Fibroblast of lung (primary cell): ENCODE results near the gene GOLPH3. TPM values are rescaled to one million over a fixed set of nuclear protein-coding genes. Genes with fewer than 3 reads are reported as not detected.

ENCODE experiments used
- DNase-seq, 2 donors: peaks; one replicate each; pipeline versions ENCODE4 v3.0.0 to v3.0.0-alpha.2; 2010; ENCODE audit warnings: low read depth in 2 of 2
- H2AFZ ChIP-seq: 2 replicates; pipeline ENCODE4 v1.5.1; 2012; ENCODE audit warnings: low read length, control low read depth, inconsistent platforms
- H3K27ac ChIP-seq: 2 replicates; pipeline ENCODE4 v1.5.1; 2011; ENCODE audit warnings: low read length, control low read depth; ENCODE audit not compliant: insufficient read depth
- H3K27me3 ChIP-seq: 2 replicates; pipeline ENCODE4 v1.5.1; 2011; ENCODE audit warnings: mild to moderate bottlenecking, low read length; ENCODE audit not compliant: control insufficient read depth, insufficient read depth
- H3K36me3 ChIP-seq: 2 replicates; pipeline ENCODE4 v1.5.1; 2011; ENCODE audit warnings: low read length; ENCODE audit not compliant: control insufficient read depth, insufficient read depth
- H3K4me1 ChIP-seq: 2 replicates; pipeline ENCODE4 v1.5.1; 2011; ENCODE audit warnings: low read length; ENCODE audit not compliant: control insufficient read depth, insufficient read depth; ENCODE audit errors: extremely low read depth
- H3K4me2 ChIP-seq: 2 replicates; pipeline ENCODE4 v1.5.1; 2011; ENCODE audit warnings: low read length, control low read depth; ENCODE audit not compliant: insufficient read depth; ENCODE audit errors: extremely low read depth
- H3K4me3 ChIP-seq, 4 experiments: fragments of 200-600 bp in 1 of 4; sonication (generic) in 1 of 4; replicated peaks in 1 of 4; 2 replicates each; pipeline ENCODE4 v1.5.1; 2011 to 2016; ENCODE audit warnings: low read length in 4 of 4, low read depth in 3 of 4, mild to moderate bottlenecking in 3 of 4, control low read depth in 2 of 4, inconsistent platforms in 1 of 4, mixed read lengths in 1 of 4; ENCODE audit not compliant: insufficient read depth in 1 of 4; ENCODE audit errors: control extremely low read depth in 1 of 4
- H3K79me2 ChIP-seq: 2 replicates; pipeline ENCODE4 v1.5.1; 2012; ENCODE audit warnings: mild to moderate bottlenecking, low read length, inconsistent platforms; ENCODE audit not compliant: control insufficient read depth, insufficient read depth
- H3K9ac ChIP-seq: 2 replicates; pipeline ENCODE4 v1.5.1; 2011; ENCODE audit warnings: mild to moderate bottlenecking, low read length, control low read depth; ENCODE audit not compliant: insufficient read depth
- H3K9me3 ChIP-seq: 2 replicates; pipeline ENCODE4 v1.5.1; 2012; ENCODE audit warnings: low read depth, low read length; ENCODE audit not compliant: control insufficient read depth, insufficient read depth
- H4K20me1 ChIP-seq: 2 replicates; pipeline ENCODE4 v1.5.1; 2011; ENCODE audit warnings: low read length; ENCODE audit not compliant: control insufficient read depth, insufficient read depth; ENCODE audit errors: extremely low read depth
- EZH2 ChIP-seq: IDR thresholded peaks from 2 replicates; pipeline ENCODE4 v1.5.1; 2012; ENCODE audit warnings: low read length, control low read depth, mild to moderate bottlenecking; ENCODE audit errors: missing control alignments
- polyA plus RNA-seq, 2 donors: library from polyadenylated mRNA; depleted of rRNA in 1 of 2; stranded (reverse) in 1 of 2; unstranded in 1 of 2; fragments of >200 nt; gene quantifications; 2 replicates each; pipeline ENCODE4 v1.2.1, GENCODE V29; 2011 to 2012; ENCODE audit warnings: missing spikeins in 1 of 2
- total RNA-seq: library from RNA; depleted of rRNA; stranded (reverse); fragments of >200 nt; gene quantifications from 2 replicates; pipeline ENCODE4 v1.2.1, GENCODE V29; 2014
- TF ChIP-seq, protein P1 (sequence below), 2 donors: IDR thresholded peaks in 1 of 2; conservative IDR thresholded peaks in 1 of 2; 1 replicate in 1 of 2; 2 replicates in 1 of 2; pipeline ENCODE4 v1.5.1; 2011 to 2012; ENCODE audit warnings: low read length in 2 of 2, control low read depth in 1 of 2, inconsistent platforms in 1 of 2, low read depth in 1 of 2, mild to moderate bottlenecking in 1 of 2

GOLPH3 gene
- total and polyA plus RNA-seq, 2 donors (not counting 1 experiment from before 2014, with no cell fraction given), result 81.4 to 103 TPM

DNA sequence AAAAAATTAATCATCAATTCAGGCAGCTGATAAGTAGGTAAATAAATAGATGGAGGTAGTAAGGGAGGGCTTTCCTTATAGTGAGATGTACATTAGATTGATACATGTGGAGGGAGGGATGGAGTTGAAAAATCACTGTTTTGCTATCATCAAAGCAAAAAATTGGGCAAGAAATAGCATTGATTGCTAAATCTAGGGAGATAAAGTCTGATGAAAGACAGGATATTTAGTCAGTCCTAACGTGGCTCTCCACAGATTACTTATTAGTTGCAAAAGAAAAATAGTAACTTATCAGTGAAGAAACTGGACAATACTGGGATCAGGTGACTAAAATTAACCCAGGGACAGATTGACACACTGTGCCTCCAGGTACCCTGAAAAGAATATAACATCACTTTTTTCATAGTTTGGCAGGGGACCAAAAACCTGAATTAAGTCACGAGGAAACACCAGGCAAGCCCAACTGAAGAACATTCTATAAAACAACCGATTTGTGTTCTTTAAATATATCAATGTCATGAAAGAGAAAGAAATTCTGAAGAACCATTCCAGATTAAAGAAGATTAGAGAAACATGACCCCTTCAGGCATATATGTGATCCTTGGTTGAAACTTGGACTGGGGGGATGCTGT is 27.1 kb upstream of the GOLPH3 start:
- Histone ChIP-seq H3K27me3 (no peaks in the 10 kb centered on the region), H3K9me3 (no peaks in the 10 kb centered on the region), H3K36me3 (no peaks in the 10 kb centered on the region), H3K4me3 (no peak overlapping the region), H2AFZ (no peak overlapping the region), H3K27ac (no peak overlapping the region), H4K20me1 (no peaks in the 10 kb centered on the region), H3K4me1 (peaks cover 2% of the 10 kb centered on the region), H3K79me2 (no peaks in the 10 kb centered on the region), H3K4me2 (no peak overlapping the region), H3K9ac (no peak overlapping the region)
- TF ChIP-seq, protein P1, sequence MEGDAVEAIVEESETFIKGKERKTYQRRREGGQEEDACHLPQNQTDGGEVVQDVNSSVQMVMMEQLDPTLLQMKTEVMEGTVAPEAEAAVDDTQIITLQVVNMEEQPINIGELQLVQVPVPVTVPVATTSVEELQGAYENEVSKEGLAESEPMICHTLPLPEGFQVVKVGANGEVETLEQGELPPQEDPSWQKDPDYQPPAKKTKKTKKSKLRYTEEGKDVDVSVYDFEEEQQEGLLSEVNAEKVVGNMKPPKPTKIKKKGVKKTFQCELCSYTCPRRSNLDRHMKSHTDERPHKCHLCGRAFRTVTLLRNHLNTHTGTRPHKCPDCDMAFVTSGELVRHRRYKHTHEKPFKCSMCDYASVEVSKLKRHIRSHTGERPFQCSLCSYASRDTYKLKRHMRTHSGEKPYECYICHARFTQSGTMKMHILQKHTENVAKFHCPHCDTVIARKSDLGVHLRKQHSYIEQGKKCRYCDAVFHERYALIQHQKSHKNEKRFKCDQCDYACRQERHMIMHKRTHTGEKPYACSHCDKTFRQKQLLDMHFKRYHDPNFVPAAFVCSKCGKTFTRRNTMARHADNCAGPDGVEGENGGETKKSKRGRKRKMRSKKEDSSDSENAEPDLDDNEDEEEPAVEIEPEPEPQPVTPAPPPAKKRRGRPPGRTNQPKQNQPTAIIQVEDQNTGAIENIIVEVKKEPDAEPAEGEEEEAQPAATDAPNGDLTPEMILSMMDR (conservative IDR thresholded peaks at IDR 0.05 in 1 of 2, IDR thresholded peaks at IDR 0.05 in 1 of 2; ENCODE audit: low read depth in 1 of 2, low read length in 2 of 2), result no peak
- no peak for TF ChIP-seq EZH2
- DNase-seq, result peak in 1 of 2 donors; percentile 55

DNA sequence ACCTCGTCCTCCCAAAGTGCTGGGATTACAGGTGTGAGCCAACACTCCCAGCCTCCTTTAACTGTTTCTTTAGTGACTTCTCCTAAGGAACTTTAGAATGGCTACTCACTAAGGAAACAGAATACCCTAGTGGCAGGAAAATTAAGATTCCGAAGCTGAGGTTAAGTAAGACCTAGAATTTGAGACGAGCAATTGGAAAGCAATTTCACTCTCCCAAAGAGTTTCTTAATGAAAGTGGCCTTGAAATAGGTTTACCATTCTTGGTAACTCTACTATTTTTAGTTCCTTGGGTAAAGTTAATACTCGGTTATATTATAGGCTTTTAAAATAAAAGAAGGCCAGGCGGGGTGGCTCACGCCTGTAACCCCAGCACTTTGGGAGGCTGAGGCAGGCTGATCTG is 22.9 kb upstream of the GOLPH3 start:
- TF ChIP-seq, protein P1 (conservative IDR thresholded peaks at IDR 0.05 in 1 of 2, IDR thresholded peaks at IDR 0.05 in 1 of 2; ENCODE audit: low read depth in 1 of 2, low read length in 2 of 2), result no peak
- TF ChIP-seq EZH2, result no peak
- H3K9me3 ChIP-seq, result no peaks in the 10 kb centered on the region
- no peak overlapping the region for H3K27ac ChIP-seq
- H2AFZ ChIP-seq, result no peak overlapping the region
- DNase-seq, result no peak
- no peaks in the 10 kb centered on the region for H3K27me3 ChIP-seq
- H3K4me1 ChIP-seq, result peaks cover 4% of the 10 kb centered on the region
- no peaks in the 10 kb centered on the region for H4K20me1 ChIP-seq
- no peaks in the 10 kb centered on the region for H3K79me2 ChIP-seq
- H3K9ac ChIP-seq, result no peak overlapping the region
- H3K4me3 ChIP-seq, result no peak overlapping the region
- H3K4me2 ChIP-seq, result no peak overlapping the region
- no peaks in the 10 kb centered on the region for H3K36me3 ChIP-seq

DNA sequence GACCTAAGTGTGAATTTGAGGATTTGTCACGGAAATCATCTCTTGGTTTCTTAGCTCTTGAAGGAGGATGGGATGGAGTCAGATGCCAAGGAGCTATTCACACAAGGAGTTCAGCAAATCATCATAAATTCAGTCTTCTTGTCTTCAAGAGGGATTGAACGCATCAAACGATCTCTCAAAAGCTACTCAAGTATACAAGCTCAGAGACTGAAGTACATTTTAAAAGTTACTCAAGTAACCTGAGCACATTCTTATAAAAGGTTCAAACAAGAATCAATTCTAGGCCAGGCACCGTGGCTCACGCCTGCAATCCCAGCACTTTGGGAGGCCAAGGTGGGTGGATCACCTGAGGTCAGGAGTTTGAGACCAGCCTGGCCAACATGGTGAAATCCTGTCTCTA is 21.1 kb upstream of the GOLPH3 start:
- Histone ChIP-seq H3K27ac (no peak overlapping the region), H3K9ac (no peak overlapping the region), H3K4me1 (peaks cover 4% of the 10 kb centered on the region), H4K20me1 (no peaks in the 10 kb centered on the region), H3K9me3 (no peaks in the 10 kb centered on the region), H3K36me3 (no peaks in the 10 kb centered on the region), H3K4me2 (no peak overlapping the region), H3K79me2 (no peaks in the 10 kb centered on the region), H2AFZ (no peak overlapping the region), H3K27me3 (no peaks in the 10 kb centered on the region), H3K4me3 (no peak overlapping the region)
- no peak for TF ChIP-seq EZH2
- TF ChIP-seq, protein P1 (conservative IDR thresholded peaks at IDR 0.05 in 1 of 2, IDR thresholded peaks at IDR 0.05 in 1 of 2; ENCODE audit: low read depth in 1 of 2, low read length in 2 of 2), result no peak
- DNase-seq, result no peak
